ENCODE measurements around the gene RNH1. TPM values are rescaled to one million over a fixed set of nuclear protein-coding genes. Genes with fewer than 3 reads are reported as not detected.
A peak's percentile ranks its signal among the peaks of the same experiment; 100 is the strongest.

The RNH1 gene
- 135 and 147 TPM in 2 replicates for polyA plus RNA-seq (2012; rRNA removed)
- polyA plus RNA-seq (2012; cell fraction: cytosol; rRNA removed): 44.4 and 82.6 TPM in 2 replicates
- 176 and 213 TPM in 2 replicates for polyA plus RNA-seq (2012; cell fraction: nucleus; rRNA removed)

DNA sequence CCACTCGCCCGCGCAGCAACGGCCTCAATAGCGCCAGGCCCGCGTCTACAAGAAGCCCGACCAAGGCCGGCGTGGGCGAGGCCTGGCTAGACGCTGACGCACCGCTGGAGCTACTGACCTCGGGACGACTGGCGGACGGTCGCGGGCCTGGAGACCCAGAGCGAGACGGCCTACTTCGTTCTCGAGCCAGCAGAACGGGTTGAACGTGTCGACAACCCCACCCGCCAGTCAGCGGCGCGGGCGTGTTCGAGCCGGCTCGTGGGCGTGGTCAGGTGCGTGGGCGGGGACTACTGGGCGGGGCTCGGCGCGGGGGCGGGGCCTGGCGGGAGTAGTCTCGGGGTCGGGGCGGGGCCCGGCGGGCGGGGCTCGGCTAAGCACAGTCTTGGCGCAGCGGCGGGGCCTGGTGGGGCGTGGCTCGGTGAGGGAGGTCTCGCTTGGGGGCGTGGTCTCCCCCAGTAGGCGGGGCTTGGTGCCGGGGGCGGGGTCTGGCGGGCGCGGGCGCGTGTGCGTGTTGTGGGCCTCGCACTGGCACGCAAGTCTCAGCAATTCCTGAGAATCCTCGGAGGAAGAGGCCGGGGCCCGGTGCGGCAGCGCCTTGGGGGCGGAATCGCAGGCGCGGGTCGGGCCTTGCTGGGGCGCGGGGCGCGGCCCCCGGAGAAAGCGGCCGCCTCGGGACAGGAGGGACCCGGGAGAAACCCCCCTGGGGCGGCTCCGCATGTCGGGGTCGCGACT is at the start of gene RNH1:
RNH1 (minus strand) TSS at position 248 of the 732 bp plus-strand sequence. CDS start 5,080 bp downstream, outside the sequence.
- Histone ChIP-seq H2AFZ (ENCODE audit: low read depth) (peak within 1 kb of the TSS; percentile 84; the same call in 1 of the 2 replicates), H3K27ac (ENCODE audit: low read depth in 2 of 2, low read length in 1 of 2) (peak within 1 kb of the TSS; percentile 98 to 99), H3K9ac (peak within 1 kb of the TSS; percentile 91), H3K36me3 (replicated peaks in 1 of 2; ENCODE audit: control insufficient read depth in 1 of 2, insufficient read depth in 2 of 2, low read length in 1 of 2) (peaks cover 10 to 19% of the 10 kb centered on the region in 2 experiments), H4K20me1 (ENCODE audit: insufficient read depth) (0 out of 2 replicates have a peak, but pooled peaks cover 7% of the 10 kb centered on the region), H3K27me3 (ENCODE audit: insufficient read depth) (no peaks in the 10 kb centered on the region), H3K4me3 (ENCODE audit: low read depth in 2 of 2, low read length in 1 of 2) (peak within 1 kb of the TSS; percentile 86 to 87), H3K9me3 (no peaks in the 10 kb centered on the region), H3K4me2 (peak within 1 kb of the TSS; percentile 99), H3K79me2 (ENCODE audit: insufficient read depth) (peaks cover 57% of the 10 kb centered on the region), H3K9me2 (no peaks in the 10 kb centered on the region), H3F3A (replicated peaks; ENCODE audit: insufficient read depth) (peaks cover 4% of the 10 kb centered on the region), H3K4me1 (ENCODE audit: control insufficient read depth in 1 of 2, insufficient read depth in 2 of 2, low read depth in 1 of 2, low read length in 1 of 2) (peaks cover 7 to 9% of the 10 kb centered on the region in 2 experiments; a peak in 2 of 4 replicates)
- POLR2A ChIA-PET: interaction anchor here (0.9 to 1.0 kb wide), 3 partner anchors 9 to 69 kb away, joined by 3 to 4 read pairs (median 3); partner anchors contain the start of gene PHRF1
- CTCF ChIA-PET: interaction anchor here (0.7 to 2.2 kb wide), 5 partner anchors 9 to 277 kb away, joined by 3 to 16 read pairs (median 3); partner anchors contain the start of gene HRAS
- WGBS (ENCODE audit: low lambda C conversion rate): 0% methylated on average over 4 of the region's 93 CpGs
- peak; percentile 100 for DNase-seq
- no peak for TF ChIP-seq USF2 (IDR thresholded peaks at IDR 0.05; ENCODE audit: borderline replicate concordance, low read depth, low read length)
- no peak for TF ChIP-seq CHD2 (IDR thresholded peaks at IDR 0.05; ENCODE audit: low read length, partially characterized antibody)
- TF ChIP-seq GATA2 (CRISPR knock-in tag; IDR thresholded peaks at IDR 0.05): no peak
- TF ChIP-seq EP300 (IDR thresholded peaks at IDR 0.05; ENCODE audit: borderline replicate concordance in 1 of 2, low read depth in 1 of 2, low read length in 1 of 2): no peak
- peak; percentile 15; the same call in 1 of the 2 replicates for TF ChIP-seq POLR2AphosphoS5 (IDR thresholded peaks at IDR 0.05; ENCODE audit: low read depth, low read length)
- TF ChIP-seq MEF2A (IDR thresholded peaks at IDR 0.05; ENCODE audit: borderline replicate concordance, low read depth): no peak
- TF ChIP-seq RAD21 (IDR thresholded peaks at IDR 0.05; ENCODE audit: low read length): no peak
- TF ChIP-seq REST (IDR thresholded peaks at IDR 0.05; ENCODE audit: low read depth, low read length): no peak
- no peak for TF ChIP-seq RFX5 (IDR thresholded peaks at IDR 0.05; ENCODE audit: low read length)
- TF ChIP-seq SIN3A (IDR thresholded peaks at IDR 0.05; ENCODE audit: borderline replicate concordance, low read depth, low read length): no peak
- TF ChIP-seq YY1 (IDR thresholded peaks at IDR 0.05; ENCODE audit: low read depth): no peak
- TF ChIP-seq SMC3 (IDR thresholded peaks at IDR 0.05; ENCODE audit: low read depth, low read length): no peak
- no peak for TF ChIP-seq FOXJ3 (CRISPR knock-in tag; IDR thresholded peaks at IDR 0.05)
- TF ChIP-seq GABPA (IDR thresholded peaks at IDR 0.05; ENCODE audit: low read depth): no peak
- no peak for TF ChIP-seq EZH2phosphoT487 (IDR thresholded peaks at IDR 0.05; ENCODE audit: borderline replicate concordance, low read depth)
- TF ChIP-seq NFIC (IDR thresholded peaks at IDR 0.05; ENCODE audit: borderline replicate concordance): no peak
- peak; percentile 33; the same call in 1 of the 2 replicates for TF ChIP-seq TAF1 (IDR thresholded peaks at IDR 0.05; ENCODE audit: borderline replicate concordance, low read depth, low read length)
- no peak for TF ChIP-seq RXRA (IDR thresholded peaks at IDR 0.05; ENCODE audit: borderline replicate concordance, low read depth)
- TF ChIP-seq, protein P1, sequence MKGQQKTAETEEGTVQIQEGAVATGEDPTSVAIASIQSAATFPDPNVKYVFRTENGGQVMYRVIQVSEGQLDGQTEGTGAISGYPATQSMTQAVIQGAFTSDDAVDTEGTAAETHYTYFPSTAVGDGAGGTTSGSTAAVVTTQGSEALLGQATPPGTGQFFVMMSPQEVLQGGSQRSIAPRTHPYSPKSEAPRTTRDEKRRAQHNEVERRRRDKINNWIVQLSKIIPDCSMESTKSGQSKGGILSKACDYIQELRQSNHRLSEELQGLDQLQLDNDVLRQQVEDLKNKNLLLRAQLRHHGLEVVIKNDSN (IDR thresholded peaks at IDR 0.05; ENCODE audit: borderline replicate concordance, low read depth): no peak
- TF ChIP-seq FOSL2 (IDR thresholded peaks at IDR 0.05; ENCODE audit: borderline replicate concordance, low read depth): no peak
- no peak for TF ChIP-seq FOXM1 (IDR thresholded peaks at IDR 0.05; ENCODE audit: low read depth)
- TF ChIP-seq ZBTB33 (IDR thresholded peaks at IDR 0.05; ENCODE audit: borderline replicate concordance, low read depth): no peak
- TF ChIP-seq, protein P2, sequence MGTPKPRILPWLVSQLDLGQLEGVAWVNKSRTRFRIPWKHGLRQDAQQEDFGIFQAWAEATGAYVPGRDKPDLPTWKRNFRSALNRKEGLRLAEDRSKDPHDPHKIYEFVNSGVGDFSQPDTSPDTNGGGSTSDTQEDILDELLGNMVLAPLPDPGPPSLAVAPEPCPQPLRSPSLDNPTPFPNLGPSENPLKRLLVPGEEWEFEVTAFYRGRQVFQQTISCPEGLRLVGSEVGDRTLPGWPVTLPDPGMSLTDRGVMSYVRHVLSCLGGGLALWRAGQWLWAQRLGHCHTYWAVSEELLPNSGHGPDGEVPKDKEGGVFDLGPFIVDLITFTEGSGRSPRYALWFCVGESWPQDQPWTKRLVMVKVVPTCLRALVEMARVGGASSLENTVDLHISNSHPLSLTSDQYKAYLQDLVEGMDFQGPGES (IDR thresholded peaks at IDR 0.05; ENCODE audit: low read depth, low read length): no peak

Measured in SK-N-SH (cell line).